GM12878 (cell line): ENCODE data around the gene PSAPL1. TPM values are rescaled to one million over a fixed set of nuclear protein-coding genes. Genes with fewer than 3 reads are reported as not detected.

Source experiments
- ATAC-seq: fragments of 200-7000 bp; cut with Tn5 transposase; 3 replicates; pipeline ENCODE4 v1.9.1; 2020; ENCODE audit warnings: mild to moderate bottlenecking, moderate library complexity
- BruUV-seq: library from RNA; stranded (reverse); fragments of 400-500 nt; replicated peaks from 2 replicates; lab custom pipeline; 2021; lab: Mats Ljungman, UMichigan
- CTCF ChIA-PET: fragments of 300-600 bp; sonication (Branson Sonifier 250); formaldehyde crosslinking; extraction: SDS; loops from one replicate; lab custom pipeline; 2021; ENCODE audit warnings: inconsistent platforms; lab: Yijun Ruan, JAX
- POLR2A ChIA-PET: fragments of 350-600 bp; formaldehyde crosslinking; extraction: SDS; loops from one replicate; lab custom pipeline; 2021; ENCODE audit warnings: inconsistent platforms; lab: Charles Lee
- RAD21 ChIA-PET: fragments of 300-600 bp; sonication (Branson Sonifier 250); formaldehyde crosslinking; loops from one replicate; lab custom pipeline; 2023; ENCODE audit warnings: antibody characterized with exemption; ENCODE audit not compliant: unreplicated experiment; lab: Charles Lee
- SMC1A ChIA-PET: fragments of 300-600 bp; sonication (Branson Sonifier 250); formaldehyde crosslinking; loops from one replicate; lab custom pipeline; 2023; ENCODE audit not compliant: unreplicated experiment, uncharacterized antibody; lab: Charles Lee
- DNase-seq: peaks from one replicate; pipeline ENCODE4 v3.0.0-alpha.2; 2011; ENCODE audit warnings: low read depth, low spot score
- FAIRE-seq: peaks from 3 replicates; lab custom pipeline; 2011; peaks lifted over from hg19 to GRCh38; lab: Jason Lieb, UNC
- H2AFZ ChIP-seq: 2 replicates; pipeline ENCODE4 v1.6.0; 2011; ENCODE audit warnings: low read depth, low read length, control low read depth; ENCODE audit not compliant: control insufficient read depth
- H3K27ac ChIP-seq: 2 replicates; pipeline ENCODE4 v1.5.1; 2011; ENCODE audit warnings: control low read depth; ENCODE audit not compliant: control insufficient read depth, insufficient read depth
- H3K27me3 ChIP-seq, 2 experiments: replicated peaks in 1 of 2; 2 replicates each; pipeline versions ENCODE4 v1.6.0 to v1.6.1; 2011; ENCODE audit warnings: low read length in 1 of 2; ENCODE audit not compliant: control insufficient read depth in 2 of 2, insufficient read depth in 2 of 2
- H3K36me3 ChIP-seq, 2 experiments: 2 replicates each; pipeline ENCODE4 v1.5.1; 2011; ENCODE audit warnings: low read length in 1 of 2; ENCODE audit not compliant: control insufficient read depth in 2 of 2, insufficient read depth in 2 of 2
- H3K4me1 ChIP-seq: 2 replicates; pipeline ENCODE4 v1.6.1; 2011; ENCODE audit warnings: mild to moderate bottlenecking, low read length, moderate library complexity, mixed read lengths; ENCODE audit not compliant: control insufficient read depth, insufficient read depth
- H3K4me2 ChIP-seq: 2 replicates; pipeline ENCODE4 v1.6.0; 2011; ENCODE audit warnings: control low read depth; ENCODE audit not compliant: control insufficient read depth, insufficient read depth
- H3K4me3 ChIP-seq: fragments of 200-600 bp; sonication (generic); 2 replicates; pipeline ENCODE4 v1.5.1; 2016
- H3K79me2 ChIP-seq: 2 replicates; pipeline ENCODE4 v1.6.0; 2011; ENCODE audit warnings: low read length; ENCODE audit not compliant: control insufficient read depth, insufficient read depth
- H3K9ac ChIP-seq: 2 replicates; pipeline ENCODE4 v1.8.0; 2011; ENCODE audit warnings: low read length, control low read depth, mixed read lengths; ENCODE audit not compliant: control insufficient read depth, insufficient read depth
- H3K9me3 ChIP-seq: replicated peaks from 3 replicates; pipeline ENCODE4 v1.5.1; 2011; ENCODE audit warnings: mild to moderate bottlenecking, low read length; ENCODE audit not compliant: control insufficient read depth, insufficient read depth
- H4K20me1 ChIP-seq: 2 replicates; pipeline ENCODE4 v1.6.0; 2011; ENCODE audit not compliant: control insufficient read depth, insufficient read depth
- CBX3 ChIP-seq: fragments of 200-600 bp; sonication (generic); IDR thresholded peaks from 2 replicates; pipeline ENCODE4 v1.6.1; 2016; ENCODE audit warnings: low read depth, borderline replicate concordance
- CTCF ChIP-seq, 3 experiments: IDR thresholded peaks in 2 of 3; conservative IDR thresholded peaks in 1 of 3; 2 replicates each; pipeline ENCODE4 v1.5.1; 2011; ENCODE audit warnings: low read depth in 3 of 3, low read length in 3 of 3, mild to moderate bottlenecking in 3 of 3, control low read depth in 2 of 3, moderate library complexity in 2 of 3, inconsistent platforms in 1 of 3, mixed read lengths in 1 of 3; ENCODE audit not compliant: control insufficient read depth in 2 of 3, insufficient read depth in 1 of 3; ENCODE audit errors: extremely low read depth in 1 of 3
- HDAC2 ChIP-seq: fragments of 200-600 bp; sonication (generic); IDR thresholded peaks from 2 replicates; pipeline ENCODE4 v1.6.1; 2017
- NR2C1 ChIP-seq: fragments of 450-650 bp; IDR thresholded peaks from 2 replicates; pipeline ENCODE4 v1.6.1; 2017; ENCODE audit warnings: antibody characterized with exemption, mild to moderate bottlenecking, moderate library complexity
- SMAD5 ChIP-seq: IDR thresholded peaks from 2 replicates; pipeline ENCODE4 v1.6.1; 2016; ENCODE audit warnings: antibody characterized with exemption, low read depth
- WGBS: methylation state at CpG from one replicate; pipeline ENCODE4 v1.1.6; 2016; ENCODE audit warnings: low lambda C conversion rate; ENCODE audit not compliant: insufficient replicate concordance, insufficient coverage; ENCODE audit errors: missing lambda C conversion rate; 5-methylcytosine and 5-hydroxymethylcytosine counted together
- in situ Hi-C: fragments of 300-500 bp; cut with MboI; formaldehyde crosslinking; loops from 9 replicates; pipeline ENCODE4 v1.14.3; 2018; ENCODE audit warnings: mixed read lengths
- intact Hi-C: fragments of 100-400 bp; cut with micrococcal nuclease; formaldehyde crosslinking; loops from one replicate; pipeline ENCODE4 v1.14.2; 2022; ENCODE audit not compliant: unreplicated experiment
- microRNA-seq: library from miRNA; unstranded; fragments of <30 nt; microRNA quantifications from one replicate; pipeline ENCODE4, GENCODE V29; 2018
- polyA plus RNA-seq, 11 experiments: library from polyadenylated mRNA; depleted of rRNA in 4 of 11; unstranded in 6 of 11; stranded (reverse) in 5 of 11; fragments of >200 nt; fragmentation: Nextera tagmentation in 4 of 11; fragmentation: Illumina TruSeq in 1 of 11; extraction: Ambion mirVana in 4 of 11; extraction: Trizol in 1 of 11; gene quantifications; 1 replicate in 1 of 11; 2 replicates in 10 of 11; pipeline versions ENCODE4 v1.2.1 to v1.2.3, GENCODE V29; 2011 to 2016; ENCODE audit warnings: inconsistent platforms in 2 of 11, missing spikeins in 2 of 11, low read depth in 1 of 11
- small RNA-seq: library from RNA; depleted of rRNA; stranded (forward); fragments of <200 nt; gene quantifications from one replicate; pipeline ENCODE3, GENCODE V24; 2014
- total RNA-seq, 4 experiments: library from RNA; depleted of rRNA in 3 of 4; stranded (reverse); fragments of >200 nt in 3 of 4; fragmentation: Illumina TruSeq in 1 of 4; extraction: Trizol in 1 of 4; gene quantifications; 2 replicates each; pipeline versions ENCODE4 v1.2.1 to v1.2.3, GENCODE V29; 2013 to 2021

The PSAPL1 gene
- total and polyA plus RNA-seq, 10 of the 15 experiments (the other 5 are each of a cell fraction or from before 2014, with no cell fraction given): not detected

GRCh38 chr4:7381221-7381889, 53.4 kb downstream of the PSAPL1 start:
- no peak for FAIRE-seq
- no peak for DNase-seq
- H3K9ac ChIP-seq: no peak overlapping the region
- TF ChIP-seq CTCF (IDR thresholded peaks at IDR 0.05 in 2 of 3, conservative IDR thresholded peaks at IDR 0.05 in 1 of 3; ENCODE audit: control insufficient read depth in 2 of 3, extremely low read depth in 1 of 3, insufficient read depth in 1 of 3, low read depth in 3 of 3, low read length in 3 of 3): 0 out of 6 replicates have a peak, but pooled peaks of 1 of the 3 experiments have one; percentile 2
- no peak for TF ChIP-seq NR2C1
- no peak for TF ChIP-seq SMAD5
- no peak for TF ChIP-seq HDAC2
- TF ChIP-seq CBX3: no peak
- TF ChIP-seq, all 136 proteins: peak for 1
- no peak for ATAC-seq
- CTCF ChIA-PET: no interaction called here
- no peaks in the 10 kb centered on the region for H3K27me3 ChIP-seq
- POLR2A ChIA-PET: no interaction called here
- in situ Hi-C loops: no loop called here
- H3K36me3 ChIP-seq: no peaks in the 10 kb centered on the region
- H3K27ac ChIP-seq: no peak overlapping the region
- RAD21 ChIA-PET: no interaction called here
- no peaks in the 10 kb centered on the region for H4K20me1 ChIP-seq
- H3K4me3 ChIP-seq: no peak overlapping the region
- peaks cover 3% of the 10 kb centered on the region; the same call in 1 of the 3 replicates for H3K9me3 ChIP-seq
- H2AFZ ChIP-seq: no peak overlapping the region
- BruUV-seq: no TSS peak
- SMC1A ChIA-PET: no interaction called here
- no peaks in the 10 kb centered on the region for H3K79me2 ChIP-seq
- 3% methylated on average over 8 of the region's 9 CpGs for WGBS
- no peak overlapping the region for H3K4me2 ChIP-seq
- no peaks in the 10 kb centered on the region for H3K4me1 ChIP-seq
- intact Hi-C loops: no loop called here

Small RNA genes lying within 50 kb of the gene (microRNA-seq; reads per million reads assigned to microRNA genes)
- not detected for gene MIR4274

Small RNA genes lying within 50 kb of the gene (small RNA-seq; reads per million reads assigned to genes)
- not detected for gene MIR4274

Other genes starting within 250 kb of the PSAPL1 start
- not detected in 2 replicates for gene SORCS2, start 242.4 kb downstream of the PSAPL1 start, total RNA-seq (2014; rRNA removed)
- gene SORCS2, start 242.4 kb downstream of the PSAPL1 start, total RNA-seq (2014; rRNA removed; fragmentation: Illumina TruSeq; extraction: Trizol): not detected in 2 replicates
- 0.03 TPM in 1 of 2 replicates, not detected in the other for gene SORCS2, start 242.4 kb downstream of the PSAPL1 start, total RNA-seq (2021)
- gene SORCS2, start 242.4 kb downstream of the PSAPL1 start, polyA plus RNA-seq (2011; rRNA removed): 0.01 TPM in 1 of 2 replicates, not detected in the other
- gene SORCS2, start 242.4 kb downstream of the PSAPL1 start, polyA plus RNA-seq (2014; fragmentation: Illumina TruSeq; extraction: Trizol): not detected in 2 replicates
- gene SORCS2, start 242.4 kb downstream of the PSAPL1 start, polyA plus RNA-seq (2014; fragmentation: Nextera tagmentation; extraction: Ambion mirVana): not detected
- 0.05 TPM in 1 of 2 replicates, not detected in the other for gene SORCS2, start 242.4 kb downstream of the PSAPL1 start, polyA plus RNA-seq (2014; rRNA removed)
- gene SORCS2, start 242.4 kb downstream of the PSAPL1 start, polyA plus RNA-seq (2016; fragmentation: Nextera tagmentation; extraction: Ambion mirVana): under 1 TPM; 0.05 to 0.15 TPM